PC-3 (cell line): ENCODE results near the gene FREY1. TPM values are rescaled to one million over a fixed set of nuclear protein-coding genes. Genes with fewer than 3 reads are reported as not detected.

Experiments
- ATAC-seq: fragments of 200-7000 bp; cut with Tn5 transposase; 2 replicates; pipeline ENCODE4 v1.9.1; 2020; ENCODE audit warnings: mild to moderate bottlenecking, moderate library complexity
- BruUV-seq: library from RNA; stranded (reverse); fragments of 400-500 nt; replicated peaks from 2 replicates; lab custom pipeline; 2021; lab: Mats Ljungman, UMichigan
- CTCF ChIA-PET: fragments of 300-600 bp; sonication (Branson Sonifier 250); formaldehyde crosslinking; loops from one replicate; lab custom pipeline; 2022; ENCODE audit warnings: antibody characterized with exemption; lab: Charles Lee
- POLR2A ChIA-PET: fragments of 300-600 bp; sonication (Branson Sonifier 250); formaldehyde crosslinking; loops from one replicate; lab custom pipeline; 2022; ENCODE audit warnings: antibody characterized with exemption; ENCODE audit not compliant: unreplicated experiment; lab: Charles Lee
- DNase-seq: peaks from one replicate; pipeline ENCODE4 v3.0.0-alpha.2; 2015
- H2AFZ ChIP-seq: fragments of 300-600 bp; sonication (generic); 2 replicates; pipeline ENCODE4 v1.6.0; 2016; ENCODE audit warnings: antibody characterized with exemption, low read length
- H3F3A ChIP-seq: fragments of 300-600 bp; sonication (generic); one replicate; pipeline ENCODE4 v1.6.0; 2017; ENCODE audit warnings: antibody characterized with exemption, low read length, control low read depth, mild to moderate bottlenecking; ENCODE audit not compliant: unreplicated experiment
- H3K27ac ChIP-seq: fragments of 300-600 bp; sonication (generic); 2 replicates; pipeline ENCODE4 v1.5.1; 2016; ENCODE audit warnings: mild to moderate bottlenecking, low read length
- H3K27me3 ChIP-seq: fragments of 300-600 bp; sonication (generic); 2 replicates; pipeline ENCODE4 v1.6.1; 2016; ENCODE audit warnings: low read length, mixed read lengths
- H3K36me3 ChIP-seq: fragments of 300-600 bp; sonication (generic); 2 replicates; pipeline ENCODE4 v1.6.1; 2016; ENCODE audit warnings: low read depth, mixed run types, low read length, mixed read lengths
- H3K4me1 ChIP-seq: fragments of 300-600 bp; sonication (generic); 2 replicates; pipeline ENCODE4 v1.5.1; 2016; ENCODE audit warnings: low read length; ENCODE audit not compliant: insufficient read depth
- H3K4me2 ChIP-seq: fragments of 300-600 bp; sonication (generic); 2 replicates; pipeline ENCODE4 v1.6.0; 2016; ENCODE audit warnings: low read length
- H3K4me3 ChIP-seq: fragments of 300-600 bp; sonication (generic); 2 replicates; pipeline ENCODE4 v1.5.1; 2016; ENCODE audit warnings: mild to moderate bottlenecking, low read length, mixed read lengths
- H3K79me2 ChIP-seq: fragments of 300-600 bp; sonication (generic); 2 replicates; pipeline ENCODE4 v1.6.1; 2017; ENCODE audit warnings: low read length, mixed read lengths
- H3K9ac ChIP-seq: fragments of 300-600 bp; sonication (generic); 2 replicates; pipeline ENCODE4 v1.6.0; 2016; ENCODE audit warnings: mild to moderate bottlenecking, low read length
- H3K9me2 ChIP-seq: fragments of 300-600 bp; sonication (generic); replicated peaks from 2 replicates; pipeline ENCODE4 v1.6.1; 2016; ENCODE audit warnings: mixed run types, low read length, mixed read lengths
- H3K9me3 ChIP-seq: fragments of 300-600 bp; sonication (generic); 2 replicates; pipeline ENCODE4 v1.6.1; 2016; ENCODE audit warnings: low read length, mixed read lengths
- H4K20me1 ChIP-seq: fragments of 300-600 bp; sonication (generic); 2 replicates; pipeline ENCODE4 v1.6.1; 2016; ENCODE audit warnings: low read length, mixed read lengths
- EZH2 ChIP-seq: fragments of 300-600 bp; sonication (generic); IDR thresholded peaks from one replicate; pipeline ENCODE4 v1.6.1; 2017; ENCODE audit warnings: antibody characterized with exemption, mild to moderate bottlenecking, low read length; ENCODE audit not compliant: unreplicated experiment
- EZH2phosphoT487 ChIP-seq: fragments of 300-600 bp; sonication (generic); IDR thresholded peaks from 2 replicates; pipeline ENCODE4 v1.6.1; 2018; ENCODE audit warnings: mild to moderate bottlenecking, antibody characterized with exemption, low read length, borderline replicate concordance
- intact Hi-C: fragments of 100-400 bp; cut with micrococcal nuclease; formaldehyde crosslinking; loops from 2 replicates; pipeline ENCODE4 v1.9.0; 2023
- total RNA-seq: library from RNA; depleted of rRNA; stranded (reverse); fragments of >200 nt; gene quantifications from 2 replicates; pipeline ENCODE4 v1.2.3, GENCODE V29; 2014
- TF ChIP-seq, protein P1 (sequence below): fragments of 300-600 bp; sonication (generic); conservative IDR thresholded peaks from 2 replicates; pipeline ENCODE4 v1.5.1; 2017; ENCODE audit warnings: antibody characterized with exemption, low read depth, mild to moderate bottlenecking, low read length

Gene FREY1
- total RNA-seq, 1 experiment from 2014 or later, result 0.15 TPM

DNA sequence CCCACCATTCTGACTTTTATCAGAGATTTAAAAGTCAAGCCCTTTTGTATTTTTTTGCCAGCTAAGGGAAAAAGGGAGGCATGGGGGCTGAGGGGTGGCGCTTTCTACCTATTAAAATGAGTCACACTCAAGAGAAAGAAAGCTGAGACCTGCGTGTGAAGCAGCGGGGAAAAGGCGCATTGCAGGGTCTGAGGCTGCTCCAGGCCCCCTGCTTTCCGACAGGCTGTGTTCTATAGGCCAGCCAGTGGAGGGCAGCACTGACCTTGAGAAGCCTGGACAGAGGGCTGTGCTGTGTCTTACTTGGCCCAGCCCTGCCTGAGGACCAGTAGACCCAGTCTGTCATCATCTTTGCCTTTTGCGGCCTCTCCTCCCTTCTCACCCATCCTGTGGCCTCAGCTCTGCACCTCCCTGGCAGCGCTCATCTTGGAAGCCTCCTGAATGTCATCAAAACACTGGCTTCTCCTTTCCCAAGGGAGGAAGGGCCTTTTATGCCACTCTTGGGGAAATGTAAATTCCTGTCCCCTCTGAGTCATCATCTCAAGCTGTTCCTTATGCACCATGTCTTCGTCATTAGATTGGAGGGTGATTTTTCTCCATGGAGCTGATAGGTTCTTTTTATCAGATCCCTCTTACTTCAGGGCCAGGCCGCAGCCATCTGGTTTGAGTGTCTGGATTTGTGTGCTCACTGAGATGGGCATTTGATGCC, 34.3 kb downstream of the FREY1 start:
- BruUV-seq, result no TSS peak
- CTCF ChIA-PET, result interaction anchor here (0.7 kb wide), 1 partner anchor 126 kb away, joined by 3 read pairs; no protein-coding TSS in a partner anchor

DNA sequence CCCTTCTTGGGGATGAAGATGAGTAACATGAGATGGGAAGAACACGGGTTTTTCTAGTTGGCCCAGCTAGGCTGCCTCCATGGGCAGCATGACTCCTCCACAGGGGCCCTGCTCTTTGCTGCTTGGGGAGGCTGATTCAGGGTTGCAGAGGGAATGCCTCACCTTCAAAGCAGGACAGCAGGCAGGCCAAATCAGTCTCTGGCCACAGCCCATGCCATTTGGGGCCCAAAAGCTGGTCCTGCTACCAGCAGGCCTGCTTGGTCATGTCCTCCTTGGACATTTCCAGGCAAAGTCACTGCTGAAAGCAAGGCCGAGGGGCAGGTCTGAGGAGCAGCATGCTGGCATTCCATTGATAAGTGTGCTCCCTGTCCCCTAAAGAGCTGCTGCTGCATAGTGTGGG, 35.4 kb downstream of the FREY1 start:
- no TSS peak for BruUV-seq
- Histone ChIP-seq H3K9ac (no peak overlapping the region), H3K36me3 (0 out of 2 replicates have a peak, but pooled peaks cover 4% of the 10 kb centered on the region)

More for the DNA sequence above, 34.3 kb downstream of the FREY1 start:
- 0 out of 2 replicates have a peak, but pooled peaks cover 5% of the 10 kb centered on the region for H3K36me3 ChIP-seq
- H3F3A ChIP-seq, result no peaks in the 10 kb centered on the region
- peak; percentile 59 for DNase-seq
- TF ChIP-seq EZH2, result no peak
- TF ChIP-seq, protein P1, sequence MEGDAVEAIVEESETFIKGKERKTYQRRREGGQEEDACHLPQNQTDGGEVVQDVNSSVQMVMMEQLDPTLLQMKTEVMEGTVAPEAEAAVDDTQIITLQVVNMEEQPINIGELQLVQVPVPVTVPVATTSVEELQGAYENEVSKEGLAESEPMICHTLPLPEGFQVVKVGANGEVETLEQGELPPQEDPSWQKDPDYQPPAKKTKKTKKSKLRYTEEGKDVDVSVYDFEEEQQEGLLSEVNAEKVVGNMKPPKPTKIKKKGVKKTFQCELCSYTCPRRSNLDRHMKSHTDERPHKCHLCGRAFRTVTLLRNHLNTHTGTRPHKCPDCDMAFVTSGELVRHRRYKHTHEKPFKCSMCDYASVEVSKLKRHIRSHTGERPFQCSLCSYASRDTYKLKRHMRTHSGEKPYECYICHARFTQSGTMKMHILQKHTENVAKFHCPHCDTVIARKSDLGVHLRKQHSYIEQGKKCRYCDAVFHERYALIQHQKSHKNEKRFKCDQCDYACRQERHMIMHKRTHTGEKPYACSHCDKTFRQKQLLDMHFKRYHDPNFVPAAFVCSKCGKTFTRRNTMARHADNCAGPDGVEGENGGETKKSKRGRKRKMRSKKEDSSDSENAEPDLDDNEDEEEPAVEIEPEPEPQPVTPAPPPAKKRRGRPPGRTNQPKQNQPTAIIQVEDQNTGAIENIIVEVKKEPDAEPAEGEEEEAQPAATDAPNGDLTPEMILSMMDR, result peak; percentile 77
- no peak for TF ChIP-seq EZH2phosphoT487
- no peak overlapping the region for H2AFZ ChIP-seq
- POLR2A ChIA-PET, result interaction anchor here (0.6 kb wide), 1 partner anchor 93 kb away, joined by 4 read pairs; no protein-coding TSS in a partner anchor
- H3K27me3 ChIP-seq, result no peaks in the 10 kb centered on the region
- no peak overlapping the region; the same call in 1 of the 2 replicates for H3K27ac ChIP-seq
- no peaks in the 10 kb centered on the region for H3K9me2 ChIP-seq
- H3K4me3 ChIP-seq, result no peak overlapping the region
- no peaks in the 10 kb centered on the region for H3K79me2 ChIP-seq
- H3K4me2 ChIP-seq, result no peak overlapping the region
- H3K9me3 ChIP-seq, result no peaks in the 10 kb centered on the region
- ATAC-seq, result peak; percentile 78
- no peak overlapping the region for H3K9ac ChIP-seq
- no peaks in the 10 kb centered on the region for H3K4me1 ChIP-seq
- H4K20me1 ChIP-seq, result no peaks in the 10 kb centered on the region
- intact Hi-C loops, result loop anchor here (2.0 kb wide), 1 partner anchor 46 kb away; no protein-coding TSS in a partner anchor

More for the DNA sequence above, 35.4 kb downstream of the FREY1 start:
- no peaks in the 10 kb centered on the region for H3K9me3 ChIP-seq
- no peaks in the 10 kb centered on the region for H3K27me3 ChIP-seq
- intact Hi-C loops, result loop anchor here (2.0 kb wide), 1 partner anchor 47 kb away; no protein-coding TSS in a partner anchor
- TF ChIP-seq, protein P1, result no peak
- TF ChIP-seq EZH2phosphoT487, result no peak
- TF ChIP-seq EZH2, result no peak
- no peak for DNase-seq
- ATAC-seq, result no peak
- no peak overlapping the region for H3K4me3 ChIP-seq
- no peaks in the 10 kb centered on the region for H3K79me2 ChIP-seq
- H2AFZ ChIP-seq, result no peak overlapping the region
- no peak overlapping the region for H3K4me2 ChIP-seq
- H3K9me2 ChIP-seq, result no peaks in the 10 kb centered on the region
- H3F3A ChIP-seq, result no peaks in the 10 kb centered on the region
- CTCF ChIA-PET, result interaction anchor here (0.6 kb wide), 1 partner anchor 59 kb away, joined by 3 read pairs; no protein-coding TSS in a partner anchor
- H4K20me1 ChIP-seq, result no peaks in the 10 kb centered on the region
- POLR2A ChIA-PET, result no interaction called here
- H3K27ac ChIP-seq, result no peak overlapping the region
- H3K4me1 ChIP-seq, result no peaks in the 10 kb centered on the region
